Stimulated activated naive CD8-positive, alpha-beta T cell treated with anti-CD3 and anti-CD28 coated beads, Interleukin-15, Interleukin-2, amounts not matched to agents 100 ng/mL and 50 ng/mL, for 24 hours (primary cell): ENCODE results near the gene EME1.
"Not testable (repeated sequence)": the region's sequence is repeated elsewhere in the genome, so short reads cannot be mapped to it uniquely, and the experiment has no call there.

ENCODE experiments used
- H3K27ac Mint-ChIP-seq: one replicate; pipeline ENCODE4 v1.8.0; 2021; ENCODE audit warnings: mild to moderate bottlenecking, mixed read lengths
- H3K27me3 Mint-ChIP-seq: one replicate; pipeline ENCODE4 v1.8.0; 2021; ENCODE audit warnings: mixed read lengths
- H3K36me3 Mint-ChIP-seq: one replicate; pipeline ENCODE4 v1.8.0; 2021; ENCODE audit warnings: low read depth, mixed read lengths
- H3K4me1 Mint-ChIP-seq: one replicate; pipeline ENCODE4 v1.8.0; 2021; ENCODE audit warnings: low read depth, mixed read lengths
- H3K4me3 Mint-ChIP-seq: one replicate; pipeline ENCODE4 v1.8.0; 2021; ENCODE audit warnings: mild to moderate bottlenecking, mixed read lengths
- H3K9me3 Mint-ChIP-seq: one replicate; pipeline ENCODE4 v1.8.0; 2021; ENCODE audit warnings: mixed read lengths

Gene EME1

GRCh38 chr17:50388728-50389127 lies 15.7 kb downstream of the EME1 start:
- no peaks in the 10 kb centered on the region for H3K27me3 Mint-ChIP-seq
- H3K27ac Mint-ChIP-seq: no peak overlapping the region
- peaks cover 7% of the 10 kb centered on the region for H3K4me1 Mint-ChIP-seq
- no peak overlapping the region for H3K4me3 Mint-ChIP-seq
- H3K9me3 Mint-ChIP-seq: no peaks in the 10 kb centered on the region
- peaks cover 88% of the 10 kb centered on the region for H3K36me3 Mint-ChIP-seq

- H3K27me3 Mint-ChIP-seq: no peaks in the 10 kb centered on the region
- no peak overlapping the region for H3K27ac Mint-ChIP-seq
- H3K9me3 Mint-ChIP-seq: no peaks in the 10 kb centered on the region
- H3K4me3 Mint-ChIP-seq: no peak overlapping the region
- H3K4me1 Mint-ChIP-seq: peaks cover 8% of the 10 kb centered on the region
- H3K36me3 Mint-ChIP-seq: peaks cover 91% of the 10 kb centered on the region
These were observed 16.5 kb downstream of the EME1 start for GRCh38 chr17:50389534-50389933.

- H3K9me3 Mint-ChIP-seq: no peaks in the 10 kb centered on the region
- H3K4me3 Mint-ChIP-seq: no peak overlapping the region
- peaks cover 25% of the 10 kb centered on the region for H3K4me1 Mint-ChIP-seq
- H3K36me3 Mint-ChIP-seq: peaks cover 78% of the 10 kb centered on the region
- H3K27ac Mint-ChIP-seq: no peak overlapping the region
- no peaks in the 10 kb centered on the region for H3K27me3 Mint-ChIP-seq
These were observed 19.6 kb downstream of the EME1 start for GRCh38 chr17:50392621-50393020.

- Mint-ChIP-seq H3K4me3 (no peak overlapping the region), H3K4me1 (peaks cover 28% of the 10 kb centered on the region), H3K36me3 (peaks cover 67% of the 10 kb centered on the region), H3K27me3 (no peaks in the 10 kb centered on the region), H3K9me3 (no peaks in the 10 kb centered on the region), H3K27ac (no peak overlapping the region)
These were observed 20.7 kb downstream of the EME1 start for GRCh38 chr17:50393700-50394099.

GRCh38 chr17:50394711-50395110 lies 21.7 kb downstream of the EME1 start:
- peaks cover 59% of the 10 kb centered on the region for H3K36me3 Mint-ChIP-seq
- peak overlapping the region; percentile 61 for H3K27ac Mint-ChIP-seq
- peak overlapping the region; percentile 86 for H3K4me3 Mint-ChIP-seq
- no peaks in the 10 kb centered on the region for H3K27me3 Mint-ChIP-seq
- peaks cover 28% of the 10 kb centered on the region for H3K4me1 Mint-ChIP-seq
- H3K9me3 Mint-ChIP-seq: no peaks in the 10 kb centered on the region

GRCh38 chr17:50396261-50397110 lies 23.5 kb downstream of the EME1 start:
- Mint-ChIP-seq H3K27me3 (no peaks in the 10 kb centered on the region), H3K27ac (peak overlapping the region; percentile 79), H3K4me3 (peak overlapping the region; percentile 86), H3K4me1 (peaks cover 28% of the 10 kb centered on the region), H3K36me3 (peaks cover 43% of the 10 kb centered on the region), H3K9me3 (no peaks in the 10 kb centered on the region)

- Mint-ChIP-seq H3K9me3 (no peaks in the 10 kb centered on the region), H3K36me3 (peaks cover 38% of the 10 kb centered on the region)
These were observed 24.3 kb downstream of the EME1 start, which contains the start of gene LRRC59 for GRCh38 chr17:50397111-50397918. TSS of gene LRRC59 (minus strand) at chr17:50397523. CDS start at chr17:50397317, 206 bp downstream.

GRCh38 chr17:50397919-50398285 lies 24.9 kb downstream of the EME1 start:
- Mint-ChIP-seq H3K4me3 (peak overlapping the region; percentile 86), H3K4me1 (peaks cover 27% of the 10 kb centered on the region), H3K9me3 (no peaks in the 10 kb centered on the region), H3K36me3 (peaks cover 32% of the 10 kb centered on the region), H3K27ac (peak overlapping the region; percentile 17), H3K27me3 (no peaks in the 10 kb centered on the region)

More at GRCh38 chr17:50397111-50397918, 24.3 kb downstream of the EME1 start, which contains the start of gene LRRC59:
- peak within 1 kb of the TSS; percentile 79 for H3K27ac Mint-ChIP-seq
- H3K27me3 Mint-ChIP-seq: no peaks in the 10 kb centered on the region
- peak within 1 kb of the TSS; percentile 86 for H3K4me3 Mint-ChIP-seq
- H3K4me1 Mint-ChIP-seq: peaks cover 28% of the 10 kb centered on the region

GRCh38 chr17:50398672-50399071 lies 25.6 kb downstream of the EME1 start:
- H3K27me3 Mint-ChIP-seq, H3K4me3 Mint-ChIP-seq, H3K27ac Mint-ChIP-seq, H3K9me3 Mint-ChIP-seq: not testable (repeated sequence)
- Mint-ChIP-seq H3K36me3 (peaks cover 25% of the 10 kb centered on the region), H3K4me1 (peaks cover 21% of the 10 kb centered on the region)

GRCh38 chr17:50399591-50399990 lies 26.6 kb downstream of the EME1 start:
- not testable (repeated sequence) for H3K27ac Mint-ChIP-seq, H3K9me3 Mint-ChIP-seq, H3K27me3 Mint-ChIP-seq, H3K4me3 Mint-ChIP-seq
- Mint-ChIP-seq H3K4me1 (peaks cover 20% of the 10 kb centered on the region), H3K36me3 (peaks cover 16% of the 10 kb centered on the region)

- not testable (repeated sequence) for H3K4me3 Mint-ChIP-seq, H3K4me1 Mint-ChIP-seq, H3K27ac Mint-ChIP-seq, H3K27me3 Mint-ChIP-seq, H3K36me3 Mint-ChIP-seq, H3K9me3 Mint-ChIP-seq
These were observed 32.3 kb downstream of the EME1 start for GRCh38 chr17:50405351-50405750.

GRCh38 chr17:50406578-50406977 lies 33.5 kb downstream of the EME1 start:
- Mint-ChIP-seq H3K9me3 (no peaks in the 10 kb centered on the region), H3K4me1 (no peaks in the 10 kb centered on the region), H3K27ac (no peak overlapping the region), H3K4me3 (no peak overlapping the region), H3K36me3 (no peaks in the 10 kb centered on the region), H3K27me3 (peaks cover 8% of the 10 kb centered on the region)

GRCh38 chr17:50407921-50408320 lies 34.9 kb downstream of the EME1 start:
- Mint-ChIP-seq H3K9me3 (no peaks in the 10 kb centered on the region), H3K36me3 (no peaks in the 10 kb centered on the region), H3K4me1 (no peaks in the 10 kb centered on the region), H3K27ac (no peak overlapping the region), H3K4me3 (no peak overlapping the region), H3K27me3 (peaks cover 11% of the 10 kb centered on the region)

- no peaks in the 10 kb centered on the region for H3K36me3 Mint-ChIP-seq
- H3K27ac Mint-ChIP-seq: no peak overlapping the region
- no peaks in the 10 kb centered on the region for H3K9me3 Mint-ChIP-seq
- H3K4me3 Mint-ChIP-seq: no peak overlapping the region
- peaks cover 6% of the 10 kb centered on the region for H3K27me3 Mint-ChIP-seq
- H3K4me1 Mint-ChIP-seq: no peaks in the 10 kb centered on the region
These were observed 39.2 kb downstream of the EME1 start for GRCh38 chr17:50412188-50412732.

GRCh38 chr17:50414808-50415207 lies 41.8 kb downstream of the EME1 start:
- H3K27ac Mint-ChIP-seq: no peak overlapping the region
- H3K27me3 Mint-ChIP-seq: peaks cover 6% of the 10 kb centered on the region
- no peaks in the 10 kb centered on the region for H3K36me3 Mint-ChIP-seq
- H3K9me3 Mint-ChIP-seq: no peaks in the 10 kb centered on the region
- H3K4me3 Mint-ChIP-seq: no peak overlapping the region
- no peaks in the 10 kb centered on the region for H3K4me1 Mint-ChIP-seq
